H1 (cell line): Measurements from ENCODE around the gene RAB31. TPM values are rescaled to one million over a fixed set of nuclear protein-coding genes. Genes with fewer than 3 reads are reported as not detected.

Source experiments
- CTCF ChIA-PET: fragments of 300-600 bp; sonication (Branson Sonifier 250); formaldehyde crosslinking; loops from one replicate; lab custom pipeline; 2021; ENCODE audit not compliant: partially characterized antibody; lab: Charles Lee
- POLR2A ChIA-PET: fragments of 300-600 bp; sonication (Branson Sonifier 250); formaldehyde crosslinking; loops from one replicate; lab custom pipeline; 2021; ENCODE audit warnings: inconsistent platforms; ENCODE audit not compliant: partially characterized antibody; lab: Charles Lee
- DNase-seq, 2 experiments: peaks; one replicate each; pipeline versions ENCODE4 v3.0.0 to v3.0.0-alpha.2; 2010 to 2022; ENCODE audit warnings: low spot score in 2 of 2, low read depth in 1 of 2, mixed read lengths in 1 of 2
- FAIRE-seq: peaks from 2 replicates; lab custom pipeline; 2011; peaks lifted over from hg19 to GRCh38; lab: Jason Lieb, UNC
- H2AFZ ChIP-seq: 2 replicates; pipeline ENCODE4 v1.8.1; 2012; ENCODE audit warnings: low read length, inconsistent platforms
- H2AK5ac ChIP-seq: 2 replicates; pipeline ENCODE4 v1.6.1; 2013; ENCODE audit warnings: low read depth, low read length
- H2BK120ac ChIP-seq: replicated peaks from 2 replicates; pipeline ENCODE3; 2013; ENCODE audit warnings: low read depth, low read length, inconsistent platforms
- H2BK12ac ChIP-seq: 2 replicates; pipeline ENCODE4 v1.6.1; 2013; ENCODE audit warnings: low read depth, low read length
- H2BK15ac ChIP-seq: 2 replicates; pipeline ENCODE4 v1.6.1; 2013; ENCODE audit warnings: low read length
- H2BK20ac ChIP-seq: 2 replicates; pipeline ENCODE4 v1.6.1; 2013; ENCODE audit warnings: low read length
- H2BK5ac ChIP-seq: 2 replicates; pipeline ENCODE4 v1.6.1; 2013; ENCODE audit warnings: low read depth, low read length
- H3K14ac ChIP-seq: 2 replicates; pipeline ENCODE4 v1.6.1; 2013; ENCODE audit warnings: inconsistent platforms; ENCODE audit not compliant: insufficient read length
- H3K18ac ChIP-seq: 2 replicates; pipeline ENCODE4 v1.6.1; 2013; ENCODE audit warnings: low read length; ENCODE audit errors: extremely low read depth
- H3K23ac ChIP-seq: 2 replicates; pipeline ENCODE4 v1.6.1; 2013; ENCODE audit warnings: inconsistent platforms; ENCODE audit not compliant: insufficient read length
- H3K23me2 ChIP-seq: 2 replicates; pipeline ENCODE4 v1.6.1; 2013; ENCODE audit warnings: low read depth, low read length
- H3K27ac ChIP-seq: 2 replicates; pipeline ENCODE4 v1.6.1; 2011; ENCODE audit warnings: low read depth, low read length, inconsistent platforms
- H3K27me3 ChIP-seq, 4 experiments: replicated peaks in 1 of 4; 1 replicate in 1 of 4; 2 replicates in 3 of 4; pipeline versions ENCODE4 v1.6.1 to v1.8.1; 2011 to 2013; ENCODE audit warnings: low read length in 3 of 4, mild to moderate bottlenecking in 3 of 4, inconsistent platforms in 2 of 4, mixed read lengths in 2 of 4, moderate library complexity in 1 of 4; ENCODE audit not compliant: control insufficient read depth in 3 of 4, insufficient read depth in 3 of 4; ENCODE audit errors: extremely low read depth in 1 of 4
- H3K36me3 ChIP-seq, 4 experiments: 2 replicates each; pipeline versions ENCODE4 v1.6.1 to v1.8.1; 2011 to 2013; ENCODE audit warnings: mild to moderate bottlenecking in 4 of 4, low read length in 3 of 4, moderate library complexity in 2 of 4, control low read depth in 1 of 4, inconsistent platforms in 1 of 4; ENCODE audit not compliant: insufficient read depth in 4 of 4, control insufficient read depth in 2 of 4
- H3K4ac ChIP-seq: replicated peaks from 2 replicates; pipeline ENCODE3; 2013; ENCODE audit warnings: low read length, low read depth, mixed read lengths, inconsistent platforms; ENCODE audit not compliant: insufficient read length
- H3K4me1 ChIP-seq, 4 experiments: replicated peaks in 1 of 4; 1 replicate in 1 of 4; 2 replicates in 3 of 4; pipeline versions ENCODE4 v1.6.1 to v1.8.1; 2011 to 2013; ENCODE audit warnings: low read length in 3 of 4, inconsistent platforms in 2 of 4, mixed read lengths in 1 of 4; ENCODE audit not compliant: insufficient read depth in 4 of 4, control insufficient read depth in 3 of 4
- H3K4me2 ChIP-seq, 2 experiments: 2 replicates each; pipeline versions ENCODE4 v1.6.1 to v1.8.1; 2011 to 2013; ENCODE audit warnings: low read depth in 2 of 2, low read length in 2 of 2, control low read depth in 1 of 2, inconsistent platforms in 1 of 2, mild to moderate bottlenecking in 1 of 2; ENCODE audit not compliant: insufficient read depth in 1 of 2
- H3K4me3 ChIP-seq, 4 experiments: fragments of 200-600, 300-600 bp in 1 of 4; sonication (generic), shearing (Covaris generic), sonication (Bioruptor Twin) in 1 of 4; 2 replicates each; pipeline versions ENCODE4 v1.5.1 to v1.8.1; 2011 to 2016; ENCODE audit warnings: low read length in 4 of 4, low read depth in 3 of 4, control low read depth in 2 of 4, inconsistent platforms in 2 of 4, mild to moderate bottlenecking in 2 of 4, mixed read lengths in 1 of 4, moderate library complexity in 1 of 4; ENCODE audit not compliant: insufficient read depth in 2 of 4; ENCODE audit errors: extremely low read depth in 1 of 4
- H3K56ac ChIP-seq: replicated peaks from 2 replicates; pipeline ENCODE3; 2013; ENCODE audit warnings: low read depth, mild to moderate bottlenecking, mixed read lengths, low read length, inconsistent platforms; ENCODE audit not compliant: insufficient read length
- H3K79me1 ChIP-seq: 2 replicates; pipeline ENCODE4 v1.6.1; 2013; ENCODE audit warnings: low read depth, low read length, control low read depth
- H3K79me2 ChIP-seq, 2 experiments: 2 replicates each; pipeline versions ENCODE4 v1.6.1 to v1.8.1; 2012 to 2013; ENCODE audit warnings: low read length in 2 of 2, mild to moderate bottlenecking in 2 of 2, inconsistent platforms in 1 of 2; ENCODE audit not compliant: insufficient read depth in 2 of 2, control insufficient read depth in 1 of 2
- H3K9ac ChIP-seq, 4 experiments: replicated peaks in 1 of 4; 1 replicate in 1 of 4; 2 replicates in 3 of 4; pipeline versions ENCODE4 v1.6.1 to v1.8.1; 2011 to 2013; ENCODE audit warnings: low read depth in 3 of 4, low read length in 3 of 4, control low read depth in 2 of 4, mild to moderate bottlenecking in 2 of 4, moderate library complexity in 2 of 4, inconsistent platforms in 1 of 4; ENCODE audit errors: extremely low read depth in 1 of 4
- H3K9me3 ChIP-seq, 2 experiments: 2 replicates each; pipeline versions ENCODE4 v1.6.1 to v1.8.1; 2012 to 2013; ENCODE audit warnings: mild to moderate bottlenecking in 2 of 2, moderate library complexity in 2 of 2, control low read depth in 1 of 2, inconsistent platforms in 1 of 2, low read depth in 1 of 2, low read length in 1 of 2, mixed read lengths in 1 of 2; ENCODE audit not compliant: insufficient read depth in 2 of 2
- H4K20me1 ChIP-seq, 2 experiments: replicated peaks in 1 of 2; 2 replicates each; pipeline versions ENCODE3 to v1.8.1; 2011 to 2013; ENCODE audit warnings: inconsistent platforms in 2 of 2, low read length in 2 of 2, mild to moderate bottlenecking in 1 of 2; ENCODE audit not compliant: insufficient read depth in 2 of 2, control insufficient read depth in 1 of 2
- H4K5ac ChIP-seq: 2 replicates; pipeline ENCODE4 v1.6.1; 2013; ENCODE audit warnings: low read length, low read depth, mixed read lengths, inconsistent platforms; ENCODE audit not compliant: insufficient read length
- H4K8ac ChIP-seq: 2 replicates; pipeline ENCODE4 v1.8.0; 2013; ENCODE audit warnings: mild to moderate bottlenecking, moderate library complexity, low read length, inconsistent platforms; ENCODE audit not compliant: insufficient read depth; ENCODE audit errors: extremely low read depth
- H4K91ac ChIP-seq: replicated peaks from 2 replicates; pipeline ENCODE3; 2013; ENCODE audit warnings: low read length, mixed read lengths, inconsistent platforms; ENCODE audit not compliant: insufficient read length
- ASH2L ChIP-seq: fragments of 200-600, 300-600 bp; sonication (generic); IDR thresholded peaks from one replicate; pipeline ENCODE4 v1.7.1; 2017; ENCODE audit warnings: low read length
- BACH1 ChIP-seq: IDR thresholded peaks from 2 replicates; pipeline ENCODE4 v1.6.1; 2012; ENCODE audit warnings: low read length, improper control_type of control experiment
- CHD1 ChIP-seq: IDR thresholded peaks from 2 replicates; pipeline ENCODE4 v1.6.1; 2012; ENCODE audit warnings: low read depth, low read length, improper control_type of control experiment
- CREB1 ChIP-seq: IDR thresholded peaks from 2 replicates; pipeline ENCODE4 v1.6.1; 2012; ENCODE audit warnings: inconsistent platforms
- E2F6 ChIP-seq: IDR thresholded peaks from 2 replicates; pipeline ENCODE4 v1.6.1; 2012; ENCODE audit warnings: inconsistent platforms
- EGR1 ChIP-seq: IDR thresholded peaks from 2 replicates; pipeline ENCODE4 v1.6.1; 2011; ENCODE audit warnings: low read depth, low read length, borderline replicate concordance
- HDAC2 ChIP-seq, 2 experiments: fragments of 300-600 bp in 1 of 2; sonication (generic) in 1 of 2; IDR thresholded peaks; 2 replicates each; pipeline ENCODE4 v1.6.1; 2011 to 2012; ENCODE audit warnings: low read depth in 2 of 2, low read length in 2 of 2, mild to moderate bottlenecking in 2 of 2, moderate library complexity in 2 of 2, borderline replicate concordance in 1 of 2, inconsistent platforms in 1 of 2
- MAFK ChIP-seq: IDR thresholded peaks from 2 replicates; pipeline ENCODE4 v1.6.1; 2012; ENCODE audit warnings: low read depth, mild to moderate bottlenecking, improper control_type of control experiment, low read length
- POLR2AphosphoS5 ChIP-seq: IDR thresholded peaks from 2 replicates; pipeline ENCODE4 v1.6.1; 2011; ENCODE audit warnings: low read depth, low read length
- SIX5 ChIP-seq: IDR thresholded peaks from 2 replicates; pipeline ENCODE4 v1.6.1; 2011; ENCODE audit warnings: mild to moderate bottlenecking, low read depth, low read length
- SP4 ChIP-seq: IDR thresholded peaks from 2 replicates; pipeline ENCODE4 v1.6.1; 2012; ENCODE audit warnings: low read length, inconsistent platforms
- TAF7 ChIP-seq: optimal IDR thresholded peaks from 2 replicates; pipeline ENCODE3; 2011; ENCODE audit warnings: low read depth, mild to moderate bottlenecking, inconsistent platforms, low read length, moderate library complexity, borderline replicate concordance
- TEAD4 ChIP-seq: IDR thresholded peaks from 2 replicates; pipeline ENCODE4 v1.6.1; 2012; ENCODE audit warnings: low read depth, low read length, inconsistent platforms, mixed read lengths
- WGBS, 2 experiments: shearing (Covaris generic) in 1 of 2; methylation state at CpG; one replicate each; pipeline versions ENCODE4 v1.1.6 to v1.1.7; 2013 to 2015; ENCODE audit warnings: low lambda C conversion rate in 2 of 2, mixed read lengths in 2 of 2, inconsistent platforms in 1 of 2, low coverage in 1 of 2, missing lambda C conversion rate in 1 of 2; ENCODE audit not compliant: insufficient replicate concordance in 2 of 2, insufficient coverage in 1 of 2, insufficient read length in 1 of 2; ENCODE audit errors: extremely low coverage in 1 of 2, missing lambda C conversion rate in 1 of 2; 5-methylcytosine and 5-hydroxymethylcytosine counted together
- polyA plus RNA-seq, 7 experiments: library from polyadenylated mRNA; depleted of rRNA in 3 of 7; stranded (reverse) in 5 of 7; unstranded in 2 of 7; fragments of >200 nt in 5 of 7; fragments of 200-250 nt in 2 of 7; gene quantifications; 1 replicate in 5 of 7; 2 replicates in 1 of 7; 4 replicates in 1 of 7; pipeline versions ENCODE4 v1.2.1 to v1.2.3, GENCODE V29; 2011 to 2013; ENCODE audit warnings: missing spikeins in 2 of 7, mixed read lengths in 2 of 7
- total RNA-seq: library from RNA; stranded (reverse); fragmentation: NEBNext Ultra II Directional; extraction: Animal tissue kit (Norgen Biotek cat#: 25700); gene quantifications from 2 replicates; pipeline ENCODE4 v1.2.1, GENCODE V29; 2021
- TF ChIP-seq, protein P1 (sequence below): IDR thresholded peaks from 2 replicates; pipeline ENCODE4 v1.6.1; 2011; ENCODE audit warnings: low read length, improper control_type of control experiment

Gene RAB31
- total and polyA plus RNA-seq, 2 of the 8 experiments (the other 6 are each of a cell fraction or from before 2014, with no cell fraction given), result 15.2 to 40.9 TPM

GRCh38 chr18:9763157-9763556 is 55.1 kb downstream of the RAB31 start:
- H4K5ac ChIP-seq, result no peak overlapping the region
- no peaks in the 10 kb centered on the region for H3K27me3 ChIP-seq
- H3K27ac ChIP-seq, result no peak overlapping the region
- no peak overlapping the region for H2AK5ac ChIP-seq
- no peak overlapping the region for H2BK120ac ChIP-seq
- H3K56ac ChIP-seq, result no peak overlapping the region
- no peak overlapping the region for H2AFZ ChIP-seq
- peaks cover 0 to 4% (median 0%) of the 10 kb centered on the region in 4 experiments; a peak in 2 of 7 replicates for H3K4me1 ChIP-seq
- H3K79me2 ChIP-seq, result no peaks in the 10 kb centered on the region
- H3K18ac ChIP-seq, result no peak overlapping the region
- H2BK20ac ChIP-seq, result no peak overlapping the region
- no peaks in the 10 kb centered on the region for H3K23me2 ChIP-seq
- WGBS, 2 experiments, result 92% methylated on average over 5 of the region's 5 CpGs; no CpG with 5 or more reads in 1 of the 2 experiments
- CTCF ChIA-PET, result interaction anchor here (1.2 kb wide), 3 partner anchors 10 to 85 kb away, joined by 3 to 4 read pairs (median 3); no protein-coding TSS in a partner anchor
- no peak overlapping the region for H4K91ac ChIP-seq
- H3K4me2 ChIP-seq, result no peak overlapping the region
- H3K4ac ChIP-seq, result no peak overlapping the region
- H3K23ac ChIP-seq, result no peak overlapping the region
- no peak overlapping the region for H3K9ac ChIP-seq
- no peak overlapping the region for H4K8ac ChIP-seq
- POLR2A ChIA-PET, result no interaction called here
- H2BK12ac ChIP-seq, result no peak overlapping the region
- no peaks in the 10 kb centered on the region for H3K36me3 ChIP-seq
- H3K4me3 ChIP-seq, result no peak overlapping the region
- H3K14ac ChIP-seq, result no peak overlapping the region
- no peak overlapping the region for H2BK5ac ChIP-seq
- no peaks in the 10 kb centered on the region for H3K9me3 ChIP-seq
- no peak for FAIRE-seq
- no peak overlapping the region for H2BK15ac ChIP-seq
- no peak for DNase-seq
- H4K20me1 ChIP-seq, result no peaks in the 10 kb centered on the region
- H3K79me1 ChIP-seq, result 0 out of 2 replicates have a peak, but pooled peaks cover 2% of the 10 kb centered on the region
- TF ChIP-seq EGR1, result no peak
- no peak for TF ChIP-seq CHD1
- TF ChIP-seq TEAD4, result no peak
- TF ChIP-seq CREB1, result no peak
- TF ChIP-seq POLR2AphosphoS5, result no peak
- TF ChIP-seq E2F6, result no peak
- no peak for TF ChIP-seq TAF7
- no peak for TF ChIP-seq BACH1
- no peak for TF ChIP-seq SIX5
- TF ChIP-seq SP4, result no peak
- TF ChIP-seq MAFK, result no peak
- no peak for TF ChIP-seq HDAC2 (IDR thresholded peaks at IDR 0.05; ENCODE audit: borderline replicate concordance in 1 of 2, low read depth in 2 of 2, low read length in 2 of 2)
- TF ChIP-seq ASH2L, result no peak
- TF ChIP-seq, protein P1, sequence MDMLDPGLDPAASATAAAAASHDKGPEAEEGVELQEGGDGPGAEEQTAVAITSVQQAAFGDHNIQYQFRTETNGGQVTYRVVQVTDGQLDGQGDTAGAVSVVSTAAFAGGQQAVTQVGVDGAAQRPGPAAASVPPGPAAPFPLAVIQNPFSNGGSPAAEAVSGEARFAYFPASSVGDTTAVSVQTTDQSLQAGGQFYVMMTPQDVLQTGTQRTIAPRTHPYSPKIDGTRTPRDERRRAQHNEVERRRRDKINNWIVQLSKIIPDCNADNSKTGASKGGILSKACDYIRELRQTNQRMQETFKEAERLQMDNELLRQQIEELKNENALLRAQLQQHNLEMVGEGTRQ, result no peak
